Colonic mucosa (tissue), 4 donors: Measurements from ENCODE around the gene PRIMA1. TPM values are rescaled to one million over a fixed set of nuclear protein-coding genes. Genes with fewer than 3 reads are reported as not detected.
"Not testable (repeated sequence)": the region's sequence is repeated elsewhere in the genome, so short reads cannot be mapped to it uniquely, and the experiment has no call there.

ENCODE experiments used
- DNase-seq: peaks from one replicate; pipeline ENCODE4 v3.0.0-alpha.2; 2020
- H3K27ac ChIP-seq: fragments of 200-600 bp; one replicate; pipeline ENCODE4 v1.8.0; 2021
- H3K27me3 ChIP-seq: fragments of 200-600 bp; one replicate; pipeline ENCODE4 v1.8.0; 2021
- H3K36me3 ChIP-seq: fragments of 200-600 bp; one replicate; pipeline ENCODE4 v1.8.0; 2021
- H3K4me1 ChIP-seq: fragments of 200-600 bp; one replicate; pipeline ENCODE4 v1.8.0; 2021; ENCODE audit warnings: mild to moderate bottlenecking
- H3K4me3 ChIP-seq: fragments of 200-600 bp; one replicate; pipeline ENCODE4 v1.8.0; 2021
- H3K9ac ChIP-seq, 2 donors: one replicate each; pipeline ENCODE4 v1.7.0; 2013; ENCODE audit warnings: control low read depth in 2 of 2, low read depth in 2 of 2, low read length in 2 of 2
- H3K9me3 ChIP-seq: fragments of 200-600 bp; one replicate; pipeline ENCODE4 v1.8.0; 2021
- CTCF ChIP-seq: fragments of 200-600 bp; IDR thresholded peaks from one replicate; pipeline ENCODE4 v1.8.0; 2022; ENCODE audit warnings: antibody characterized with exemption, mild to moderate bottlenecking
- intact Hi-C: fragments of 100-400 bp; cut with DNase I; formaldehyde crosslinking; loops from one replicate; pipeline ENCODE4 v1.14.1; 2022
- total RNA-seq, 2 donors: library from RNA; stranded (reverse); fragmentation: NEBNext Ultra II Directional in 1 of 2; extraction: Animal tissue kit (Norgen Biotek cat#: 25700) in 1 of 2; gene quantifications; one replicate each; pipeline ENCODE4 v1.2.1, GENCODE V29; 2021
- donor health status: healthy.
- donor health status: DM: no; HTN: no; CAD: no.
- donor health status: DM: no; HTN: no; CAD: no.

PRIMA1 gene
- total RNA-seq, 2 donors from 2014 or later, result 1.2 to 4.4 TPM

GRCh38 chr14:93818857-93819256, 30.6 kb upstream of the PRIMA1 start:
- H3K27me3 ChIP-seq, result no peaks in the 10 kb centered on the region
- no peaks in the 10 kb centered on the region for H3K36me3 ChIP-seq
- no peak for DNase-seq
- H3K4me3 ChIP-seq, result no peak overlapping the region
- no peaks in the 10 kb centered on the region for H3K9me3 ChIP-seq
- no peak overlapping the region for H3K9ac ChIP-seq
- H3K4me1 ChIP-seq, result no peaks in the 10 kb centered on the region
- intact Hi-C loops, result no loop called here
- H3K27ac ChIP-seq, result no peak overlapping the region
- no peak for TF ChIP-seq CTCF

- Histone ChIP-seq H3K36me3 (no peaks in the 10 kb centered on the region), H3K9ac (no peak overlapping the region), H3K27ac (no peak overlapping the region), H3K27me3 (no peaks in the 10 kb centered on the region), H3K4me1 (no peaks in the 10 kb centered on the region), H3K9me3 (no peaks in the 10 kb centered on the region), H3K4me3 (no peak overlapping the region)
- no peak for TF ChIP-seq CTCF
- no peak for DNase-seq
- intact Hi-C loops, result no loop called here
These were observed 23.4 kb upstream of the PRIMA1 start for GRCh38 chr14:93811676-93812075.

- no peaks in the 10 kb centered on the region for H3K27me3 ChIP-seq
- H3K36me3 ChIP-seq, result no peaks in the 10 kb centered on the region
- intact Hi-C loops, result no loop called here
- no peak overlapping the region for H3K27ac ChIP-seq
- no peaks in the 10 kb centered on the region for H3K9me3 ChIP-seq
- H3K4me3 ChIP-seq, result no peak overlapping the region
- DNase-seq, result no peak
- no peak for TF ChIP-seq CTCF
- H3K9ac ChIP-seq, result no peak overlapping the region
- no peaks in the 10 kb centered on the region for H3K4me1 ChIP-seq
These were observed 22.7 kb upstream of the PRIMA1 start for GRCh38 chr14:93811020-93811419.

- H3K36me3 ChIP-seq, H3K4me3 ChIP-seq, H3K4me1 ChIP-seq, H3K27me3 ChIP-seq, intact Hi-C loops, DNase-seq, H3K9me3 ChIP-seq, H3K27ac ChIP-seq, H3K9ac ChIP-seq: not testable (repeated sequence)
These were observed 21.5 kb upstream of the PRIMA1 start for GRCh38 chr14:93809491-93810420.

GRCh38 chr14:93804654-93805053, 16.4 kb upstream of the PRIMA1 start:
- DNase-seq, result no peak
- no peak for TF ChIP-seq CTCF
- intact Hi-C loops, result no loop called here
- Histone ChIP-seq H3K27me3 (no peaks in the 10 kb centered on the region), H3K9me3 (no peaks in the 10 kb centered on the region), H3K36me3 (no peaks in the 10 kb centered on the region), H3K4me1 (no peaks in the 10 kb centered on the region), H3K27ac (no peak overlapping the region), H3K4me3 (no peak overlapping the region), H3K9ac (no peak overlapping the region)
